ENCODE measurements around the gene HAT1.
"Not testable (repeated sequence)": the region's sequence is repeated elsewhere in the genome, so short reads cannot be mapped to it uniquely, and the experiment has no call there.

The HAT1 gene

GRCh38 chr2:171983924-171984323 is 61.7 kb downstream of the HAT1 start:
- DNase-seq (ENCODE audit: low read depth), result not testable (repeated sequence)

- DNase-seq (ENCODE audit: low read depth), result no peak
Measured at GRCh38 chr2:171985076-171985475, 62.8 kb downstream of the HAT1 start.

GRCh38 chr2:171986778-171987177 is 64.5 kb downstream of the HAT1 start:
- no peak for DNase-seq (ENCODE audit: low read depth)

- no peak for DNase-seq (ENCODE audit: low read depth)
Measured at GRCh38 chr2:171991027-171991426, 68.8 kb downstream of the HAT1 start.

GRCh38 chr2:171995586-171995985 is 73.3 kb downstream of the HAT1 start:
- DNase-seq (ENCODE audit: low read depth), result no peak

GRCh38 chr2:171996021-171996420 is 73.8 kb downstream of the HAT1 start:
- DNase-seq (ENCODE audit: low read depth), result no peak

- DNase-seq (ENCODE audit: low read depth), result not testable (repeated sequence)
Measured at GRCh38 chr2:171997031-171997430, 74.8 kb downstream of the HAT1 start.

- no peak for DNase-seq (ENCODE audit: low read depth)
Measured at GRCh38 chr2:171999161-171999560, 76.9 kb downstream of the HAT1 start.

- DNase-seq (ENCODE audit: low read depth), result peak; percentile 66
Measured at GRCh38 chr2:171999604-172000469, 77.6 kb downstream of the HAT1 start, which contains the start of gene METAP1D. Gene METAP1D (plus strand): TSS chr2:171999953. CDS start chr2:171999970, 17 bp downstream.

- DNase-seq (ENCODE audit: low read depth), result no peak
Measured at GRCh38 chr2:172000696-172001361, 78.6 kb downstream of the HAT1 start.

GRCh38 chr2:172007372-172007771 is 85.1 kb downstream of the HAT1 start:
- no peak for DNase-seq (ENCODE audit: low read depth)

- no peak for DNase-seq (ENCODE audit: low read depth)
Measured at GRCh38 chr2:172009823-172010222, 87.6 kb downstream of the HAT1 start.

- DNase-seq (ENCODE audit: low read depth), result no peak
Measured at GRCh38 chr2:172011812-172012575, 89.7 kb downstream of the HAT1 start.

GRCh38 chr2:172012677-172013391 is 90.6 kb downstream of the HAT1 start:
- no peak for DNase-seq (ENCODE audit: low read depth)

- no peak for DNase-seq (ENCODE audit: low read depth)
Measured at GRCh38 chr2:172013396-172013795, 91.1 kb downstream of the HAT1 start.

GRCh38 chr2:172021074-172021931 is 99.0 kb downstream of the HAT1 start:
- no peak for DNase-seq (ENCODE audit: low read depth)

GRCh38 chr2:172021955-172022354 is 99.7 kb downstream of the HAT1 start:
- DNase-seq (ENCODE audit: low read depth), result no peak

- no peak for DNase-seq (ENCODE audit: low read depth)
Measured at GRCh38 chr2:172031536-172031935, 109.3 kb downstream of the HAT1 start.
